H1 (cell line): ENCODE results near the gene THAP7. TPM values are rescaled to one million over a fixed set of nuclear protein-coding genes. Genes with fewer than 3 reads are reported as not detected.

Source experiments
- CTCF ChIA-PET: fragments of 300-600 bp; sonication (Branson Sonifier 250); formaldehyde crosslinking; loops from one replicate; lab custom pipeline; 2021; ENCODE audit not compliant: partially characterized antibody; lab: Charles Lee
- POLR2A ChIA-PET: fragments of 300-600 bp; sonication (Branson Sonifier 250); formaldehyde crosslinking; loops from one replicate; lab custom pipeline; 2021; ENCODE audit warnings: inconsistent platforms; ENCODE audit not compliant: partially characterized antibody; lab: Charles Lee
- DNase-seq, 2 experiments: peaks; one replicate each; pipeline versions ENCODE4 v3.0.0 to v3.0.0-alpha.2; 2010 to 2022; ENCODE audit warnings: low spot score in 2 of 2, low read depth in 1 of 2, mixed read lengths in 1 of 2
- FAIRE-seq: peaks from 2 replicates; lab custom pipeline; 2011; peaks lifted over from hg19 to GRCh38; lab: Jason Lieb, UNC
- H2AFZ ChIP-seq: 2 replicates; pipeline ENCODE4 v1.8.1; 2012; ENCODE audit warnings: low read length, inconsistent platforms
- H2AK5ac ChIP-seq: 2 replicates; pipeline ENCODE4 v1.6.1; 2013; ENCODE audit warnings: low read depth, low read length
- H2BK120ac ChIP-seq: replicated peaks from 2 replicates; pipeline ENCODE3; 2013; ENCODE audit warnings: low read depth, low read length, inconsistent platforms
- H2BK12ac ChIP-seq: 2 replicates; pipeline ENCODE4 v1.6.1; 2013; ENCODE audit warnings: low read depth, low read length
- H2BK15ac ChIP-seq: 2 replicates; pipeline ENCODE4 v1.6.1; 2013; ENCODE audit warnings: low read length
- H2BK20ac ChIP-seq: 2 replicates; pipeline ENCODE4 v1.6.1; 2013; ENCODE audit warnings: low read length
- H2BK5ac ChIP-seq: 2 replicates; pipeline ENCODE4 v1.6.1; 2013; ENCODE audit warnings: low read depth, low read length
- H3K14ac ChIP-seq: 2 replicates; pipeline ENCODE4 v1.6.1; 2013; ENCODE audit warnings: inconsistent platforms; ENCODE audit not compliant: insufficient read length
- H3K18ac ChIP-seq: 2 replicates; pipeline ENCODE4 v1.6.1; 2013; ENCODE audit warnings: low read length; ENCODE audit errors: extremely low read depth
- H3K23ac ChIP-seq: 2 replicates; pipeline ENCODE4 v1.6.1; 2013; ENCODE audit warnings: inconsistent platforms; ENCODE audit not compliant: insufficient read length
- H3K23me2 ChIP-seq: 2 replicates; pipeline ENCODE4 v1.6.1; 2013; ENCODE audit warnings: low read depth, low read length
- H3K27ac ChIP-seq: 2 replicates; pipeline ENCODE4 v1.6.1; 2011; ENCODE audit warnings: low read depth, low read length, inconsistent platforms
- H3K27me3 ChIP-seq, 4 experiments: replicated peaks in 1 of 4; 1 replicate in 1 of 4; 2 replicates in 3 of 4; pipeline versions ENCODE4 v1.6.1 to v1.8.1; 2011 to 2013; ENCODE audit warnings: low read length in 3 of 4, mild to moderate bottlenecking in 3 of 4, inconsistent platforms in 2 of 4, mixed read lengths in 2 of 4, moderate library complexity in 1 of 4; ENCODE audit not compliant: control insufficient read depth in 3 of 4, insufficient read depth in 3 of 4; ENCODE audit errors: extremely low read depth in 1 of 4
- H3K36me3 ChIP-seq, 4 experiments: 2 replicates each; pipeline versions ENCODE4 v1.6.1 to v1.8.1; 2011 to 2013; ENCODE audit warnings: mild to moderate bottlenecking in 4 of 4, low read length in 3 of 4, moderate library complexity in 2 of 4, control low read depth in 1 of 4, inconsistent platforms in 1 of 4; ENCODE audit not compliant: insufficient read depth in 4 of 4, control insufficient read depth in 2 of 4
- H3K4ac ChIP-seq: replicated peaks from 2 replicates; pipeline ENCODE3; 2013; ENCODE audit warnings: low read length, low read depth, mixed read lengths, inconsistent platforms; ENCODE audit not compliant: insufficient read length
- H3K4me1 ChIP-seq, 4 experiments: replicated peaks in 1 of 4; 1 replicate in 1 of 4; 2 replicates in 3 of 4; pipeline versions ENCODE4 v1.6.1 to v1.8.1; 2011 to 2013; ENCODE audit warnings: low read length in 3 of 4, inconsistent platforms in 2 of 4, mixed read lengths in 1 of 4; ENCODE audit not compliant: insufficient read depth in 4 of 4, control insufficient read depth in 3 of 4
- H3K4me2 ChIP-seq, 2 experiments: 2 replicates each; pipeline versions ENCODE4 v1.6.1 to v1.8.1; 2011 to 2013; ENCODE audit warnings: low read depth in 2 of 2, low read length in 2 of 2, control low read depth in 1 of 2, inconsistent platforms in 1 of 2, mild to moderate bottlenecking in 1 of 2; ENCODE audit not compliant: insufficient read depth in 1 of 2
- H3K4me3 ChIP-seq, 4 experiments: fragments of 200-600, 300-600 bp in 1 of 4; sonication (generic), shearing (Covaris generic), sonication (Bioruptor Twin) in 1 of 4; 2 replicates each; pipeline versions ENCODE4 v1.5.1 to v1.8.1; 2011 to 2016; ENCODE audit warnings: low read length in 4 of 4, low read depth in 3 of 4, control low read depth in 2 of 4, inconsistent platforms in 2 of 4, mild to moderate bottlenecking in 2 of 4, mixed read lengths in 1 of 4, moderate library complexity in 1 of 4; ENCODE audit not compliant: insufficient read depth in 2 of 4; ENCODE audit errors: extremely low read depth in 1 of 4
- H3K56ac ChIP-seq: replicated peaks from 2 replicates; pipeline ENCODE3; 2013; ENCODE audit warnings: low read depth, mild to moderate bottlenecking, mixed read lengths, low read length, inconsistent platforms; ENCODE audit not compliant: insufficient read length
- H3K79me1 ChIP-seq: 2 replicates; pipeline ENCODE4 v1.6.1; 2013; ENCODE audit warnings: low read depth, low read length, control low read depth
- H3K79me2 ChIP-seq, 2 experiments: 2 replicates each; pipeline versions ENCODE4 v1.6.1 to v1.8.1; 2012 to 2013; ENCODE audit warnings: low read length in 2 of 2, mild to moderate bottlenecking in 2 of 2, inconsistent platforms in 1 of 2; ENCODE audit not compliant: insufficient read depth in 2 of 2, control insufficient read depth in 1 of 2
- H3K9ac ChIP-seq, 4 experiments: replicated peaks in 1 of 4; 1 replicate in 1 of 4; 2 replicates in 3 of 4; pipeline versions ENCODE4 v1.6.1 to v1.8.1; 2011 to 2013; ENCODE audit warnings: low read depth in 3 of 4, low read length in 3 of 4, control low read depth in 2 of 4, mild to moderate bottlenecking in 2 of 4, moderate library complexity in 2 of 4, inconsistent platforms in 1 of 4; ENCODE audit errors: extremely low read depth in 1 of 4
- H3K9me3 ChIP-seq, 2 experiments: 2 replicates each; pipeline versions ENCODE4 v1.6.1 to v1.8.1; 2012 to 2013; ENCODE audit warnings: mild to moderate bottlenecking in 2 of 2, moderate library complexity in 2 of 2, control low read depth in 1 of 2, inconsistent platforms in 1 of 2, low read depth in 1 of 2, low read length in 1 of 2, mixed read lengths in 1 of 2; ENCODE audit not compliant: insufficient read depth in 2 of 2
- H4K20me1 ChIP-seq, 2 experiments: replicated peaks in 1 of 2; 2 replicates each; pipeline versions ENCODE3 to v1.8.1; 2011 to 2013; ENCODE audit warnings: inconsistent platforms in 2 of 2, low read length in 2 of 2, mild to moderate bottlenecking in 1 of 2; ENCODE audit not compliant: insufficient read depth in 2 of 2, control insufficient read depth in 1 of 2
- H4K5ac ChIP-seq: 2 replicates; pipeline ENCODE4 v1.6.1; 2013; ENCODE audit warnings: low read length, low read depth, mixed read lengths, inconsistent platforms; ENCODE audit not compliant: insufficient read length
- H4K8ac ChIP-seq: 2 replicates; pipeline ENCODE4 v1.8.0; 2013; ENCODE audit warnings: mild to moderate bottlenecking, moderate library complexity, low read length, inconsistent platforms; ENCODE audit not compliant: insufficient read depth; ENCODE audit errors: extremely low read depth
- H4K91ac ChIP-seq: replicated peaks from 2 replicates; pipeline ENCODE3; 2013; ENCODE audit warnings: low read length, mixed read lengths, inconsistent platforms; ENCODE audit not compliant: insufficient read length
- ATF3 ChIP-seq: IDR thresholded peaks from 2 replicates; pipeline ENCODE4 v1.6.1; 2011; ENCODE audit warnings: low read depth, mild to moderate bottlenecking, low read length; ENCODE audit not compliant: insufficient read depth
- CHD2 ChIP-seq: IDR thresholded peaks from 2 replicates; pipeline ENCODE4 v1.6.1; 2012; ENCODE audit warnings: low read length, improper control_type of control experiment
- JUN ChIP-seq: IDR thresholded peaks from 2 replicates; pipeline ENCODE4 v1.6.1; 2011; ENCODE audit warnings: low read depth, mild to moderate bottlenecking, improper control_type of control experiment, low read length
- NANOG ChIP-seq: IDR thresholded peaks from 2 replicates; pipeline ENCODE4 v1.6.1; 2011; ENCODE audit warnings: low read length, low read depth, mild to moderate bottlenecking, inconsistent platforms; ENCODE audit not compliant: insufficient read depth, poor library complexity, severe bottlenecking
- POLR2A ChIP-seq, 2 experiments: IDR thresholded peaks; 1 replicate in 1 of 2; 2 replicates in 1 of 2; pipeline ENCODE4 v1.6.1; 2011; ENCODE audit warnings: low read depth in 2 of 2, low read length in 2 of 2, mild to moderate bottlenecking in 2 of 2; ENCODE audit errors: control extremely low read depth in 1 of 2
- POLR2AphosphoS5 ChIP-seq: IDR thresholded peaks from 2 replicates; pipeline ENCODE4 v1.6.1; 2011; ENCODE audit warnings: low read depth, low read length
- RBBP5 ChIP-seq: IDR thresholded peaks from 2 replicates; pipeline ENCODE4 v1.7.1; 2012; ENCODE audit warnings: low read depth, mild to moderate bottlenecking, inconsistent platforms, low read length, moderate library complexity, borderline replicate concordance
- TAF7 ChIP-seq: optimal IDR thresholded peaks from 2 replicates; pipeline ENCODE3; 2011; ENCODE audit warnings: low read depth, mild to moderate bottlenecking, inconsistent platforms, low read length, moderate library complexity, borderline replicate concordance
- WGBS, 2 experiments: shearing (Covaris generic) in 1 of 2; methylation state at CpG; one replicate each; pipeline versions ENCODE4 v1.1.6 to v1.1.7; 2013 to 2015; ENCODE audit warnings: low lambda C conversion rate in 2 of 2, mixed read lengths in 2 of 2, inconsistent platforms in 1 of 2, low coverage in 1 of 2, missing lambda C conversion rate in 1 of 2; ENCODE audit not compliant: insufficient replicate concordance in 2 of 2, insufficient coverage in 1 of 2, insufficient read length in 1 of 2; ENCODE audit errors: extremely low coverage in 1 of 2, missing lambda C conversion rate in 1 of 2; 5-methylcytosine and 5-hydroxymethylcytosine counted together
- polyA plus RNA-seq, 7 experiments: library from polyadenylated mRNA; depleted of rRNA in 3 of 7; stranded (reverse) in 5 of 7; unstranded in 2 of 7; fragments of >200 nt in 5 of 7; fragments of 200-250 nt in 2 of 7; gene quantifications; 1 replicate in 5 of 7; 2 replicates in 1 of 7; 4 replicates in 1 of 7; pipeline versions ENCODE4 v1.2.1 to v1.2.3, GENCODE V29; 2011 to 2013; ENCODE audit warnings: missing spikeins in 2 of 7, mixed read lengths in 2 of 7
- total RNA-seq: library from RNA; stranded (reverse); fragmentation: NEBNext Ultra II Directional; extraction: Animal tissue kit (Norgen Biotek cat#: 25700); gene quantifications from 2 replicates; pipeline ENCODE4 v1.2.1, GENCODE V29; 2021

THAP7 gene
- total and polyA plus RNA-seq, 2 of the 8 experiments (the other 6 are each of a cell fraction or from before 2014, with no cell fraction given) = 16.9 to 32.5 TPM

GRCh38 chr22:20964090-20964798 lies 37.7 kb downstream of the THAP7 start:
- H3K18ac ChIP-seq = no peak overlapping the region
- H3K9ac ChIP-seq = no peak overlapping the region; a peak in 1 of 7 replicates
- H4K5ac ChIP-seq = no peak overlapping the region
- no peak overlapping the region for H2BK12ac ChIP-seq
- H3K4me3 ChIP-seq = peak overlapping the region; percentile 26 to 62 (median 42)
- H3K4me1 ChIP-seq = peaks cover 0 to 18% (median 12%) of the 10 kb centered on the region in 4 experiments; a peak in 6 of 7 replicates
- no peak overlapping the region for H3K23ac ChIP-seq
- H3K79me1 ChIP-seq = no peaks in the 10 kb centered on the region
- no peaks in the 10 kb centered on the region for H3K79me2 ChIP-seq
- FAIRE-seq (no peak), DNase-seq (no peak)
- no peaks in the 10 kb centered on the region for H3K36me3 ChIP-seq
- H2AK5ac ChIP-seq = 0 out of 2 replicates have a peak overlapping the region, but pooled peaks have one; percentile 53
- H2BK5ac ChIP-seq = no peak overlapping the region
- H2BK15ac ChIP-seq = no peak overlapping the region
- H3K9me3 ChIP-seq = no peaks in the 10 kb centered on the region
- ChIA-PET CTCF (interaction anchor here (0.9 to 13.5 kb wide), 4 partner anchors 8 to 95 kb away, joined by 3 to 115 read pairs (median 4); partner anchors contain the start of gene AIFM3), POLR2A (interaction anchor here (2.3 kb wide), 1 partner anchor 17 kb away, joined by 7 read pairs; the partner anchor contains the start of gene LZTR1)
- no peak for TF ChIP-seq ATF3
- TF ChIP-seq JUN = no peak
- no peak for TF ChIP-seq POLR2A (IDR thresholded peaks at IDR 0.05; ENCODE audit: control extremely low read depth in 1 of 2, low read depth in 2 of 2, low read length in 2 of 2)
- TF ChIP-seq CHD2 = no peak
- no peak for TF ChIP-seq NANOG
- TF ChIP-seq TAF7 = no peak
- no peak for TF ChIP-seq RBBP5
- TF ChIP-seq POLR2AphosphoS5 = no peak
- no peak overlapping the region for H2BK20ac ChIP-seq
- H2BK120ac ChIP-seq = no peak overlapping the region
- 70% methylated on average over 6 of the region's 6 CpGs; no CpG with 5 or more reads in 1 of the 2 experiments for WGBS, 2 experiments
- no peak overlapping the region for H4K8ac ChIP-seq
- peaks cover 6 to 11% of the 10 kb centered on the region in 2 experiments for H4K20me1 ChIP-seq
- H3K56ac ChIP-seq = no peak overlapping the region
- H4K91ac ChIP-seq = no peak overlapping the region
- no peak overlapping the region for H3K4ac ChIP-seq
- H3K27ac ChIP-seq = no peak overlapping the region
- H3K27me3 ChIP-seq = peaks cover 34 to 62% (median 59%) of the 10 kb centered on the region in 4 experiments
- H3K14ac ChIP-seq = no peak overlapping the region
- H3K4me2 ChIP-seq = peak overlapping the region; percentile 62 to 65
- peaks cover 2% of the 10 kb centered on the region; the same call in 1 of the 2 replicates for H3K23me2 ChIP-seq
- no peak overlapping the region for H2AFZ ChIP-seq
